Mucosa of stomach (tissue), 1 donor: Measurements from ENCODE around the gene GPC6.
"Not testable (repeated sequence)": the region's sequence is repeated elsewhere in the genome, so short reads cannot be mapped to it uniquely, and the experiment has no call there.

Experiments used
- H3K27me3 ChIP-seq: one replicate; pipeline ENCODE4 v1.7.0; 2013; ENCODE audit warnings: mild to moderate bottlenecking, low read length; ENCODE audit not compliant: control insufficient read depth, insufficient read depth
- H3K36me3 ChIP-seq: one replicate; pipeline ENCODE4 v1.7.0; 2013; ENCODE audit warnings: low read length; ENCODE audit not compliant: control insufficient read depth, insufficient read depth
- H3K4me1 ChIP-seq: one replicate; pipeline ENCODE4 v1.7.0; 2013; ENCODE audit warnings: mild to moderate bottlenecking, low read length; ENCODE audit not compliant: control insufficient read depth, insufficient read depth
- H3K4me3 ChIP-seq: one replicate; pipeline ENCODE4 v1.7.0; 2013; ENCODE audit warnings: low read length
- H3K9ac ChIP-seq: one replicate; pipeline ENCODE4 v1.7.0; 2013; ENCODE audit warnings: mild to moderate bottlenecking, low read length, moderate library complexity
- H3K9me3 ChIP-seq: one replicate; pipeline ENCODE4 v1.7.0; 2013; ENCODE audit warnings: mild to moderate bottlenecking, low read length, moderate library complexity; ENCODE audit not compliant: control insufficient read depth
- donor health status: Pancreatic carcinoma.

Gene GPC6

GRCh38 chr13:94272038-94272437 is 1045.4 kb downstream of the GPC6 start:
- H3K27me3 ChIP-seq = no peaks in the 10 kb centered on the region
- no peak overlapping the region for H3K4me3 ChIP-seq
- no peaks in the 10 kb centered on the region for H3K9me3 ChIP-seq
- H3K9ac ChIP-seq = no peak overlapping the region
- no peaks in the 10 kb centered on the region for H3K36me3 ChIP-seq
- no peaks in the 10 kb centered on the region for H3K4me1 ChIP-seq

DNA sequence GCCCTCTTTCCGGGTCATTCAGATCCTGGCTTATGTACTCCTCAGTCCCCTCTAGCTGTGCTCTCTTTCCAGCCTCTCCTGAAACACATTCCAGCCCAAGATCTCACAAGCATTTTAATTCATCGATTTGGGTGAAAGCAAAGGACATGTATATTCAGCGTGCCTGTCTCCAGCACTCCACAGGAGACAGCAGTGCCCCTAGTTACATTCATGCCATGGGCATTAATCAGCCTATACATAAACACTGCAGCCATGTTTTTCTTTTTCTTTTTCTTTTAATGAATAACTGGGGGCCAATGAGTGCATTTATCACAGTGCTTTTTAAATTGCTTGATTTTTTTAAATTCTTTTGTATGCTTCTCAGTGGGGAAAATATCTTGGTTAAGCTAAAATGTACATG is 1053.7 kb downstream of the GPC6 start:
- Histone ChIP-seq H3K4me1 (no peaks in the 10 kb centered on the region), H3K27me3 (no peaks in the 10 kb centered on the region), H3K36me3 (no peaks in the 10 kb centered on the region), H3K9ac (no peak overlapping the region), H3K4me3 (no peak overlapping the region), H3K9me3 (no peaks in the 10 kb centered on the region)

GRCh38 chr13:94280845-94281244 is 1054.2 kb downstream of the GPC6 start:
- Histone ChIP-seq H3K4me1 (no peaks in the 10 kb centered on the region), H3K36me3 (no peaks in the 10 kb centered on the region), H3K4me3 (no peak overlapping the region), H3K27me3 (no peaks in the 10 kb centered on the region), H3K9me3 (no peaks in the 10 kb centered on the region), H3K9ac (no peak overlapping the region)

GRCh38 chr13:94286581-94286980 is 1060.0 kb downstream of the GPC6 start:
- H3K4me1 ChIP-seq = no peaks in the 10 kb centered on the region
- no peak overlapping the region for H3K9ac ChIP-seq
- no peaks in the 10 kb centered on the region for H3K27me3 ChIP-seq
- no peaks in the 10 kb centered on the region for H3K9me3 ChIP-seq
- no peaks in the 10 kb centered on the region for H3K36me3 ChIP-seq
- no peak overlapping the region for H3K4me3 ChIP-seq

GRCh38 chr13:94291631-94292322 is 1065.2 kb downstream of the GPC6 start:
- Histone ChIP-seq H3K36me3 (no peaks in the 10 kb centered on the region), H3K4me3 (no peak overlapping the region), H3K27me3 (no peaks in the 10 kb centered on the region), H3K4me1 (no peaks in the 10 kb centered on the region), H3K9ac (no peak overlapping the region), H3K9me3 (no peaks in the 10 kb centered on the region)

GRCh38 chr13:94292323-94292640 is 1065.7 kb downstream of the GPC6 start:
- Histone ChIP-seq H3K9ac (no peak overlapping the region), H3K4me3 (no peak overlapping the region), H3K4me1 (no peaks in the 10 kb centered on the region), H3K9me3 (no peaks in the 10 kb centered on the region), H3K36me3 (no peaks in the 10 kb centered on the region), H3K27me3 (no peaks in the 10 kb centered on the region)

GRCh38 chr13:94296471-94296870 is 1069.9 kb downstream of the GPC6 start:
- no peaks in the 10 kb centered on the region for H3K27me3 ChIP-seq
- H3K4me1 ChIP-seq = no peaks in the 10 kb centered on the region
- H3K36me3 ChIP-seq = no peaks in the 10 kb centered on the region
- H3K4me3 ChIP-seq = no peak overlapping the region
- H3K9ac ChIP-seq = no peak overlapping the region
- H3K9me3 ChIP-seq = no peaks in the 10 kb centered on the region

GRCh38 chr13:94298346-94298745 is 1071.7 kb downstream of the GPC6 start:
- no peaks in the 10 kb centered on the region for H3K9me3 ChIP-seq
- no peak overlapping the region for H3K4me3 ChIP-seq
- H3K4me1 ChIP-seq = no peaks in the 10 kb centered on the region
- H3K27me3 ChIP-seq = no peaks in the 10 kb centered on the region
- no peaks in the 10 kb centered on the region for H3K36me3 ChIP-seq
- H3K9ac ChIP-seq = no peak overlapping the region

GRCh38 chr13:94300401-94300800 is 1073.8 kb downstream of the GPC6 start:
- no peak overlapping the region for H3K9ac ChIP-seq
- H3K27me3 ChIP-seq = no peaks in the 10 kb centered on the region
- no peaks in the 10 kb centered on the region for H3K9me3 ChIP-seq

GRCh38 chr13:94301487-94301886 is 1074.9 kb downstream of the GPC6 start:
- Histone ChIP-seq H3K4me3 (no peak overlapping the region), H3K9ac (no peak overlapping the region), H3K27me3 (no peaks in the 10 kb centered on the region), H3K9me3 (no peaks in the 10 kb centered on the region), H3K4me1 (no peaks in the 10 kb centered on the region), H3K36me3 (no peaks in the 10 kb centered on the region)

More at GRCh38 chr13:94300401-94300800, 1073.8 kb downstream of the GPC6 start:
- Histone ChIP-seq H3K4me1 (no peaks in the 10 kb centered on the region), H3K4me3 (no peak overlapping the region), H3K36me3 (no peaks in the 10 kb centered on the region)

DNA sequence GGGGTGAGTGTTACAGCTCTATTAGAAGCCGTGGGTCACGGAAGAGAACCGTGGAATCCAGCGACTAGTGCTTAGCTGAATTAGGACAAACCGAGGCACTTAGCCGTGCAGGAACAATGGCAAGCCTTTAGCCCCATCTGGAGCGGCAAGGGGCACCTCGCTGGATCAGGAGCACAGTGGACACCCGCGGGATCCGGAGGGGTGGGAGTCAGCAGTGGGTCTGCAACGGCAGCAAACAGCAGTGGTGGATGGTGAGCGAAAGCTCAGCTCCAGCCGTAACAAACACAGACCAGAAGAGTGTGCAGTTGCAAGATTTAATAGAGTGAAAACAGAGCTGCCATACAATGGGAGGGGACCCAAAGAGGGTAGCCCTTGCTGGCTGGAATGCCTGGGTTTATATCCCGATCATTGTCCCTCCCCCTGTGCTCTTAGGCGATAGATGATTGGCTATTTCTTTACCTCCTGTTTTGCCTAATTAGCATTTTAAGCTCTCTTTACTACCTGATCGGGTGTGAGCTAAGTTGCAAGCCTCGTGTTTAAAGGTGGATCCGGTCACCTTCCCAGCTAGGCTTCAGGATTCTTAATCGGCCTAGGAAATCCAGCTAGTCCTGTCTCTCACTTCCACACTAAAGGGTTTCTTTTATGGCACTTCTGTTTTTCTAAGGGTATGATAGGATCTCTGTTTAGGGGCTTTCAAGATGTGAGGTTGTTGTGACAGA is 1076.4 kb downstream of the GPC6 start:
- H3K4me1 ChIP-seq, H3K9ac ChIP-seq, H3K4me3 ChIP-seq, H3K36me3 ChIP-seq, H3K9me3 ChIP-seq, H3K27me3 ChIP-seq: not testable (repeated sequence)

DNA sequence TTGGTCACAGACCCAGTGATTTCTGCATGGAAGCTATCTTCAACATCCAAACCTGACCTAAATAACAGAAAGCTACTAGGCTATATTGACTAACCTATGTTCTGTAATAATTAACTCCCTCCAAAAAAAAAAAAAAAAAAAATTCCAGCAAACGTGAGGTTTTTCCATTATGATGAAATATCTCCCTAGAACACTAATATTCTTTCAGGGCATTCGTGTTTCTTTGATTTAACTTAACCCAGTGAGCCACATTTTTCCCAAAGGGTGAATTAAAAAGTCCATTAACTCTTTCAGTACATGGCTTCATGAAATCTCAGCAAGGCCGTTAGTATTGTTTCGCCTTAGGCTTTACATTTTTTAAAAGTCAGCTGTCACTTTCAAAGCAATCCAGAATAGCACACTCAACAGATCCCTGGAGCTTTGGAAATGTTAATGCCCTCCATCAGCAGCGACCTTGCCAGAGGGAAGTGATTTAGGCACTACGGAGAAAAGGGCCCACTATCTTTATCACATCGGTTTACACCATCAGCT is 1077.1 kb downstream of the GPC6 start:
- Histone ChIP-seq H3K9ac (no peak overlapping the region), H3K4me3 (no peak overlapping the region), H3K9me3 (no peaks in the 10 kb centered on the region), H3K36me3 (no peaks in the 10 kb centered on the region), H3K4me1 (no peaks in the 10 kb centered on the region), H3K27me3 (no peaks in the 10 kb centered on the region)
